ENCODE measurements around the gene PLB1.

PLB1 gene

DNA sequence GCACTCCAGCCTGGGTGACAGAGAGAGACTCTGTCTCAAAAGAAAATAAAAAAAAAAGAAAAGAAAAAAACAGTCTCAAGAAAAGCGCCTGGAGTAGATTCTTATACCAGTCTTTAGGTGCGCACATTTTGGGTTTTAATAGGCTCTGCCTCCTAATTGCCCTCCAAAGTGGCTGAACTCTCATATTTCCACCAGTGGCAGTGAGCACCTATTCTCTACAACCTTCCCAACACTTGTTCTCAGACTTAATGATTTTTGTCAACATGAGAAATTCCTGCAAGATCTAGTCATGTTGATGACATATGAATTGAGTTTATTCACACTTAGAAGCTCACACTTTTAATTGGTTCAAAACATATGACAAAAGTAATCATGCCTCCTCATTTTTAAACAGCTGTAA, 39.0 kb downstream of the PLB1 start:
- Histone ChIP-seq H3K4me3 (ENCODE audit: low read depth in 1 of 2, low read length in 2 of 2) (no peak overlapping the region), H3K27me3 (ENCODE audit: insufficient read depth, low read length, poor library complexity) (peaks cover 22% of the 10 kb centered on the region), H3K36me3 (ENCODE audit: insufficient read depth, low read length) (no peaks in the 10 kb centered on the region), H3K9me3 (ENCODE audit: insufficient read depth, low read length, severe bottlenecking) (no peaks in the 10 kb centered on the region), H3K4me2 (ENCODE audit: insufficient read depth, low read length) (no peak overlapping the region), H2AFZ (ENCODE audit: low read depth, low read length) (no peak overlapping the region), H3K9ac (ENCODE audit: low read depth, low read length) (no peak overlapping the region), H4K20me1 (ENCODE audit: insufficient read depth, low read length) (no peaks in the 10 kb centered on the region; the same call in 1 of the 2 replicates), H3K79me2 (ENCODE audit: insufficient read depth, low read length) (no peaks in the 10 kb centered on the region), H3K27ac (ENCODE audit: low read length) (no peak overlapping the region), H3K4me1 (ENCODE audit: insufficient read depth, low read length) (no peaks in the 10 kb centered on the region)
- DNase-seq (no peak), ATAC-seq (ENCODE audit: insufficient read depth, low read depth) (no peak)
- TF ChIP-seq, protein P1, sequence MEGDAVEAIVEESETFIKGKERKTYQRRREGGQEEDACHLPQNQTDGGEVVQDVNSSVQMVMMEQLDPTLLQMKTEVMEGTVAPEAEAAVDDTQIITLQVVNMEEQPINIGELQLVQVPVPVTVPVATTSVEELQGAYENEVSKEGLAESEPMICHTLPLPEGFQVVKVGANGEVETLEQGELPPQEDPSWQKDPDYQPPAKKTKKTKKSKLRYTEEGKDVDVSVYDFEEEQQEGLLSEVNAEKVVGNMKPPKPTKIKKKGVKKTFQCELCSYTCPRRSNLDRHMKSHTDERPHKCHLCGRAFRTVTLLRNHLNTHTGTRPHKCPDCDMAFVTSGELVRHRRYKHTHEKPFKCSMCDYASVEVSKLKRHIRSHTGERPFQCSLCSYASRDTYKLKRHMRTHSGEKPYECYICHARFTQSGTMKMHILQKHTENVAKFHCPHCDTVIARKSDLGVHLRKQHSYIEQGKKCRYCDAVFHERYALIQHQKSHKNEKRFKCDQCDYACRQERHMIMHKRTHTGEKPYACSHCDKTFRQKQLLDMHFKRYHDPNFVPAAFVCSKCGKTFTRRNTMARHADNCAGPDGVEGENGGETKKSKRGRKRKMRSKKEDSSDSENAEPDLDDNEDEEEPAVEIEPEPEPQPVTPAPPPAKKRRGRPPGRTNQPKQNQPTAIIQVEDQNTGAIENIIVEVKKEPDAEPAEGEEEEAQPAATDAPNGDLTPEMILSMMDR (IDR thresholded peaks at IDR 0.05; ENCODE audit: borderline replicate concordance, extremely low read depth, low read length, poor library complexity, severe bottlenecking), result no peak
- no peak for TF ChIP-seq EZH2 (IDR thresholded peaks at IDR 0.05; ENCODE audit: borderline replicate concordance, low read depth, low read length, severe bottlenecking)

DNA sequence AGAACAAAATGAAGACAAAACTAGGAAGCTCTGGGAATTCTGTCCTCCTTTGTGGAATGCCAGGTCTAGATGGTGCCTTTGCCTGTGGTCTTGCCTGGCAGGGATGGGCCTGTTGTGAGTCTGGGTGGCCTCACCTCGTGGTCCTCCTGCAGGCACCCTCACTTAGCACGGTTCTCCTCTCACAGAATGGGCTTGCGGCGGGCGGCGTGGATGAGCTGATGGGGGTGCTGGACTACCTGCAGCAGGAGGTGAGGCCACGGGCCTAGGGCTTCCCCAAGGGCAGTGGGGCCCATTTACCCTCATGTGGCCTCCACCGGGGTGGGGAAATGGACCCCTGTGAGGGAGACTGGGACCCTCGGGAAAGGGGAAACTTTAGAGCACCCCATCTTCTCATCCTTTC, 42.3 kb downstream of the PLB1 start:
- H3K9me3 ChIP-seq (ENCODE audit: insufficient read depth, low read length, severe bottlenecking), result no peaks in the 10 kb centered on the region
- no peak for TF ChIP-seq EZH2 (IDR thresholded peaks at IDR 0.05; ENCODE audit: borderline replicate concordance, low read depth, low read length, severe bottlenecking)
- TF ChIP-seq, protein P1 (IDR thresholded peaks at IDR 0.05; ENCODE audit: borderline replicate concordance, extremely low read depth, low read length, poor library complexity, severe bottlenecking), result no peak

DNA sequence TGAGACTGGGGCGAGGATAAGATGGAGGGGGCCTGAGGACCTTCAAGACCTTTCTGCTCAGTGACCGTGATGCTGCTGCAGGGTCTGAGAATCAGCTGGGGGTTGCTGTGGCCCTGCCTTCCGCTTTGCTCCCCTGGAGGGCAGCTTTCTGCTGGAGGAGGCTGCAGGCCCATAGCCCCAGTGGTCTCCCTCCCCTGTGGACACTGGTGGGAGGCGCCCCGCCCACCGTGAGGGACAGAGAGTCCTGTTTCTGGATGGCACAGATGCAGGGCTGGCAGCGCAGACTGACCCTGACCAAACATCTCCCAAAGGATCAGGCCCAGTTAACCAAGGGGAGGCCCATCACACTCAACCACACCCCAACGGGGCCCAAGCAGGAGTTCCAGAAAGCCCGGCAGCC, 42.8 kb downstream of the PLB1 start:
- no peak for TF ChIP-seq EZH2 (IDR thresholded peaks at IDR 0.05; ENCODE audit: borderline replicate concordance, low read depth, low read length, severe bottlenecking)
- TF ChIP-seq, protein P1 (IDR thresholded peaks at IDR 0.05; ENCODE audit: borderline replicate concordance, extremely low read depth, low read length, poor library complexity, severe bottlenecking), result no peak
- Histone ChIP-seq H3K4me3 (ENCODE audit: low read depth in 1 of 2, low read length in 2 of 2) (no peak overlapping the region), H3K4me1 (ENCODE audit: insufficient read depth, low read length) (no peaks in the 10 kb centered on the region), H3K27me3 (ENCODE audit: insufficient read depth, low read length, poor library complexity) (peaks cover 9% of the 10 kb centered on the region), H2AFZ (ENCODE audit: low read depth, low read length) (no peak overlapping the region; the same call in 1 of the 2 replicates), H3K27ac (ENCODE audit: low read length) (no peak overlapping the region), H3K36me3 (ENCODE audit: insufficient read depth, low read length) (no peaks in the 10 kb centered on the region), H3K9ac (ENCODE audit: low read depth, low read length) (no peak overlapping the region), H3K4me2 (ENCODE audit: insufficient read depth, low read length) (no peak overlapping the region), H4K20me1 (ENCODE audit: insufficient read depth, low read length) (peaks cover 5% of the 10 kb centered on the region; the same call in 1 of the 2 replicates), H3K79me2 (ENCODE audit: insufficient read depth, low read length) (no peaks in the 10 kb centered on the region), H3K9me3 (ENCODE audit: insufficient read depth, low read length, severe bottlenecking) (no peaks in the 10 kb centered on the region)
- no peak for ATAC-seq (ENCODE audit: insufficient read depth, low read depth)
- DNase-seq, result no peak

More for the DNA sequence above, 42.3 kb downstream of the PLB1 start:
- Histone ChIP-seq H3K27ac (ENCODE audit: low read length) (no peak overlapping the region), H4K20me1 (ENCODE audit: insufficient read depth, low read length) (peaks cover 5% of the 10 kb centered on the region; the same call in 1 of the 2 replicates), H3K9ac (ENCODE audit: low read depth, low read length) (no peak overlapping the region), H3K4me1 (ENCODE audit: insufficient read depth, low read length) (no peaks in the 10 kb centered on the region), H3K4me3 (ENCODE audit: low read depth in 1 of 2, low read length in 2 of 2) (no peak overlapping the region), H3K79me2 (ENCODE audit: insufficient read depth, low read length) (no peaks in the 10 kb centered on the region), H3K4me2 (ENCODE audit: insufficient read depth, low read length) (no peak overlapping the region), H3K36me3 (ENCODE audit: insufficient read depth, low read length) (no peaks in the 10 kb centered on the region), H3K27me3 (ENCODE audit: insufficient read depth, low read length, poor library complexity) (peaks cover 14% of the 10 kb centered on the region), H2AFZ (ENCODE audit: low read depth, low read length) (no peak overlapping the region)
- ATAC-seq (ENCODE audit: insufficient read depth, low read depth) (no peak), DNase-seq (no peak)

Measured in DND-41 (cell line).